Sigmoid colon (tissue), 7 donors: ENCODE measurements around the gene NDUFS2. TPM values are rescaled to one million over a fixed set of nuclear protein-coding genes. Genes with fewer than 3 reads are reported as not detected.
A peak's percentile ranks its signal among the peaks of the same experiment; 100 is the strongest.

Experiments
- DNase-seq: peaks from one replicate; pipeline ENCODE4 v3.0.0-alpha.2; 2019
- H3K27ac ChIP-seq, 4 donors: fragments of 200-600 bp; sonication (generic); one replicate each; pipeline ENCODE4 v1.5.1; 2016 to 2019; ENCODE audit warnings: mild to moderate bottlenecking in 1 of 4
- H3K27me3 ChIP-seq, 3 donors: fragments of 200-600 bp; sonication (generic); one replicate each; pipeline ENCODE4 v1.5.1; 2019; ENCODE audit warnings: mild to moderate bottlenecking in 1 of 3
- H3K36me3 ChIP-seq, 4 donors: fragments of 200-600 bp; sonication (generic); one replicate each; pipeline ENCODE4 v1.5.1; 2016 to 2019
- H3K4me1 ChIP-seq, 4 donors: fragments of 200-600 bp; sonication (generic); one replicate each; pipeline ENCODE4 v1.5.1; 2017 to 2019
- H3K4me3 ChIP-seq, 4 donors: fragments of 200-600 bp; sonication (generic); one replicate each; pipeline ENCODE4 v1.5.1; 2017 to 2019; ENCODE audit warnings: mild to moderate bottlenecking in 2 of 4, moderate library complexity in 1 of 4
- H3K9me3 ChIP-seq, 4 donors: fragments of 200-600 bp in 3 of 4; sonication (generic) in 3 of 4; one replicate each; pipeline versions ENCODE4 v1.5.1 to v1.6.1; 2013 to 2019
- CTCF ChIP-seq, 4 experiments: fragments of 450-650 bp in 3 of 4; fragments of 200-600 bp in 1 of 4; IDR thresholded peaks; one replicate each; pipeline ENCODE4 v1.5.1; 2016 to 2019; ENCODE audit warnings: antibody characterized with exemption in 4 of 4, mild to moderate bottlenecking in 3 of 4, moderate library complexity in 2 of 4
- EP300 ChIP-seq, 4 donors: sonication (generic); formaldehyde crosslinking; IDR thresholded peaks; one replicate each; pipeline ENCODE4 v1.6.1; 2017; ENCODE audit warnings: antibody characterized with exemption in 4 of 4
- POLR2A ChIP-seq, 2 donors: fragments of 450-650 bp; IDR thresholded peaks; one replicate each; pipeline ENCODE4 v1.6.1; 2016; ENCODE audit warnings: antibody characterized with exemption in 2 of 2, mild to moderate bottlenecking in 2 of 2, moderate library complexity in 2 of 2
- POLR2AphosphoS5 ChIP-seq, 4 donors: sonication (generic); formaldehyde crosslinking; IDR thresholded peaks; one replicate each; pipeline ENCODE4 v1.6.1; 2017; ENCODE audit warnings: antibody characterized with exemption in 4 of 4
- WGBS, 2 donors: extraction: QIAGEN DNeasy Blood & Tissue Kit; methylation state at CpG; one replicate each; pipeline ENCODE4 v1.1.7; 2013; 5-methylcytosine and 5-hydroxymethylcytosine counted together
- intact Hi-C: fragments of 100-400 bp; cut with DNase I; formaldehyde crosslinking; loops from one replicate; pipeline ENCODE4 v1.15.1; 2023
- polyA plus RNA-seq, 3 donors: library from polyadenylated mRNA; stranded (reverse); fragments of 200-250 nt; gene quantifications; one replicate each; pipeline ENCODE4 v1.2.3, GENCODE V29; 2013
- total RNA-seq, 4 donors: library from RNA; depleted of rRNA; stranded (reverse); fragments of >200 nt; gene quantifications; one replicate each; pipeline ENCODE4 v1.1.0, GENCODE V29; 2016
- donor health status: healthy with polysubstance abuse.
- donor health status: Bipolar disorder and iron deficiency.
- donor health status: healthy.

Gene NDUFS2
- total and polyA plus RNA-seq, 7 donors, result 79.6 to 194 (median 113) TPM

DNA sequence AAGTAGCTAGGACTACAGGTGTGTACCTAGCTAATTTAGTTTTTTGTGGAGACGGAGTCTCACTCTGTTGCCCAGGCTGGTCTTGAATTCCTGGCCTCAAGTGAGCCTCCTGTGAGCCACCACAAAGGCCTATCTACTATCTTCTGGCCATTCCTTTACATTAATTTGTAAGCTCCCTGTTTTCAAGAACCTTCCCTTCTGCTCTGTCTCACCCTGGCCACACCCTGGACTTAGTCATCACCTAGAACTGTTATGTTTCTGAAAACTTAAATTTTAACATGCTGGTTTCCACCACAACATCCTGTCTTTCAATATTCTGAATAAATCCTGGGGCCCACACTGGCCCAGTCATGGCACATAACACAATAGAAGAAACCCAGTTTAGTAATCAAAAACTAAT lies 20.0 kb upstream of the NDUFS2 start:
- Histone ChIP-seq H3K36me3 (no peaks in the 10 kb centered on the region), H3K4me3 (no peak overlapping the region), H3K27me3 (no peaks in the 10 kb centered on the region), H3K27ac (no peak overlapping the region), H3K9me3 (no peaks in the 10 kb centered on the region), H3K4me1 (peaks cover 0 to 8% (median 3%) of the 10 kb centered on the region in 4 donors)
- intact Hi-C loops, result no loop called here
- 82 to 91% methylated on average over 1 of the region's 1 CpG for WGBS, 2 donors
- TF ChIP-seq POLR2A (IDR thresholded peaks at IDR 0.05), result no peak
- TF ChIP-seq POLR2AphosphoS5 (IDR thresholded peaks at IDR 0.05), result no peak
- TF ChIP-seq EP300 (IDR thresholded peaks at IDR 0.05), result no peak
- no peak for TF ChIP-seq CTCF (IDR thresholded peaks at IDR 0.05)
- DNase-seq, result no peak

DNA sequence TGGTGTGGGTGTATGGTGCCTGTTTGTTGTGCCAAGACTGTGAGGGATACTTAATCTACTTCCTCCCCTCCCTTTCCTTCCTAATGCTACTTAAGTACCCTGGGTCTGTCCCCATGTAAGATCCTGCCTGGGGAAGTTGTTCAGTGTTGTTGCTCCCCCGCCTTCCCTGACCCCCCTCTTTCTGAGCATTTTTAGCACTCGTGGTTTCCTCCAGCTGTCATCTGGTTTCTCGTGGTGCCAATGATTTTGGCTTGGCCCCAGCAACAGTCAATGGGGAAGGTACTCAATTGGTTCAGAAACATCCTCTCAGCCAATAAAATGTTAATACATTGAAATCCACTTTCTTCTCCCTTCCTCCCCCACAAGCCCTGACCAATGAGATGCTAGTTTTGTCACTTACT lies 16.9 kb upstream of the NDUFS2 start:
- Histone ChIP-seq H3K4me1 (no peaks in the 10 kb centered on the region), H3K9me3 (no peaks in the 10 kb centered on the region), H3K36me3 (no peaks in the 10 kb centered on the region), H3K27ac (peak overlapping the region in 3 of 4 donors; percentile 48 to 68 (median 67)), H3K4me3 (no peak overlapping the region), H3K27me3 (no peaks in the 10 kb centered on the region)
- intact Hi-C loops, result no loop called here
- TF ChIP-seq POLR2AphosphoS5 (IDR thresholded peaks at IDR 0.05) (peak in 1 of 4 donors; percentile 56), POLR2A (IDR thresholded peaks at IDR 0.05) (no peak), EP300 (IDR thresholded peaks at IDR 0.05) (no peak)
- peak; percentile 87 for DNase-seq
- 14 to 28% methylated on average over 3 of the region's 3 CpGs for WGBS, 2 donors

- H3K27ac ChIP-seq, result peak overlapping the region; percentile 2 to 68 (median 58)
- no peaks in the 10 kb centered on the region for H3K36me3 ChIP-seq
- TF ChIP-seq CTCF (IDR thresholded peaks at IDR 0.05) (no peak), EP300 (IDR thresholded peaks at IDR 0.05) (no peak), POLR2AphosphoS5 (IDR thresholded peaks at IDR 0.05) (no peak)
- intact Hi-C loops, result no loop called here
- 18 to 49% methylated on average over 2 of the region's 2 CpGs for WGBS, 2 donors
- H3K9me3 ChIP-seq, result no peaks in the 10 kb centered on the region
- no peak for DNase-seq
- no peaks in the 10 kb centered on the region for H3K4me1 ChIP-seq
- H3K27me3 ChIP-seq, result no peaks in the 10 kb centered on the region
- H3K4me3 ChIP-seq, result no peak overlapping the region
Measured at GRCh38 chr1:161185732-161186311, 16.3 kb upstream of the NDUFS2 start.

GRCh38 chr1:161187311-161187710 lies 14.9 kb upstream of the NDUFS2 start:
- DNase-seq, result no peak
- TF ChIP-seq CTCF (IDR thresholded peaks at IDR 0.05), result no peak
- TF ChIP-seq POLR2AphosphoS5 (IDR thresholded peaks at IDR 0.05), result no peak
- TF ChIP-seq POLR2A (IDR thresholded peaks at IDR 0.05), result no peak
- TF ChIP-seq EP300 (IDR thresholded peaks at IDR 0.05), result no peak
- H3K36me3 ChIP-seq, result peaks cover 0 to 10% (median 0%) of the 10 kb centered on the region in 4 donors
- no peaks in the 10 kb centered on the region for H3K27me3 ChIP-seq
- H3K4me3 ChIP-seq, result no peak overlapping the region
- intact Hi-C loops, result no loop called here
- H3K27ac ChIP-seq, result no peak overlapping the region
- WGBS, 2 donors, result 67 to 84% methylated on average over 3 of the region's 3 CpGs
- no peaks in the 10 kb centered on the region for H3K9me3 ChIP-seq
- peaks cover 0 to under 1% (median 0%) of the 10 kb centered on the region in 4 donors for H3K4me1 ChIP-seq

DNA sequence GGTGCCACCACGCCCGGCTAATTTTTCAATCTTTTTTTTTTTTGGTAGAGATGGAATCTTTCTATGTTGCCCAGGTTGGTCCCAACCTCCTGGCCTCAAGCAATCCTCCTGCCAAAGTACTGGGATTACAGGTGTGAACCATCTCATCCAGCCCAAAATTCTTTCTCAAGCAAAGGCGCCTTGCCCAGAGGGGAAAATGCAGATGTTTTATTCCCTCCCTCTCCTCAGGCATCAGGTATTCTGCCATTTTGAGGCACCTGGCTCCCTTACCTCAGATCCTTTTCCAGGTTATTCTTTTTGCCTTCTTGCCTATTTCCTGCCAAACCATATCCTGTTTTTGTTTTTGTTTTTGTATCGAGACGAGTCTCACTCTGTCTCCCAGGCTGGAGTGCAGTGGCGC lies 13.8 kb upstream of the NDUFS2 start:
- H3K9me3 ChIP-seq, result no peaks in the 10 kb centered on the region
- no peak for DNase-seq
- H3K27ac ChIP-seq, result no peak overlapping the region
- WGBS, 2 donors, result 85 to 88% methylated on average over 6 of the region's 6 CpGs
- H3K4me3 ChIP-seq, result no peak overlapping the region
- peaks cover 0 to 10% (median 4%) of the 10 kb centered on the region in 4 donors for H3K4me1 ChIP-seq
- H3K36me3 ChIP-seq, result peaks cover 0 to 13% (median 0%) of the 10 kb centered on the region in 4 donors
- intact Hi-C loops, result no loop called here
- no peaks in the 10 kb centered on the region for H3K27me3 ChIP-seq
- TF ChIP-seq POLR2A (IDR thresholded peaks at IDR 0.05) (no peak), POLR2AphosphoS5 (IDR thresholded peaks at IDR 0.05) (no peak), EP300 (IDR thresholded peaks at IDR 0.05) (no peak), CTCF (IDR thresholded peaks at IDR 0.05) (no peak)
